ENCODE data around the gene FAM221B.

GRCh38 chr9:35829764-35830096 lies 1.2 kb upstream of the FAM221B start:
- no peak for TF ChIP-seq CTCF (IDR thresholded peaks at IDR 0.05; ENCODE audit: low read length)
- TF ChIP-seq EZH2phosphoT487 (IDR thresholded peaks at IDR 0.05; ENCODE audit: low read length), result no peak

Measured in MM.1S (cell line).